HG02571 (cell line): ENCODE results near the gene OR13H1.
"Not testable (repeated sequence)": the region's sequence is repeated elsewhere in the genome, so short reads cannot be mapped to it uniquely, and the experiment has no call there.

Experiments used
- ATAC-seq: cut with Tn5 transposase; IDR thresholded peaks from one replicate; pipeline ENCODE4 v1.9.1; 2021; ENCODE audit warnings: mild to moderate bottlenecking, moderate library complexity; ENCODE audit not compliant: unreplicated experiment

OR13H1 gene

GRCh38 chrX:131543774-131544173 is at the start of gene OR13H1:
OR13H1 (plus strand) TSS chrX:131544074; CDS start chrX:131544074, 0 bp downstream.
- ATAC-seq, result no peak

DNA sequence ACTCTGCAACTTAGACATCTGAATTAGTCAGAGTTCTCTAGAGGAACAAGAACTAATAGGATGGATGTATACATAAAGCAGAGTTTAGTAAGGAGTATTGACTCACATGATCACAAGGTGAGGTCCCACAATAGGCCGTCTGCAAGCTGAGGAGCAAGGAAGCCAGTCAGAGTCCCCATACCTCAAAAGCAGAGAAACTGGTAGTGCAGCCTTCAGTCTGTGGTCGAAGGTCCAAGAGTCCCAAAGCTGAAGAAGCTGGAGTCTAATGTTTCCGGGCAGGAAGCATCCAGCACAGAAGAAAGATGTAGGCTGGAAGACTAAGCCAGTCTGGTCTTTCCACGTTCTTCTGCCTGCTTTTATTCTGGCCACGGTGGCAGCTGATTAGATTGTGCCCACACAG is 42.3 kb upstream of the OR13H1 start:
- ATAC-seq, result not testable (repeated sequence)

DNA sequence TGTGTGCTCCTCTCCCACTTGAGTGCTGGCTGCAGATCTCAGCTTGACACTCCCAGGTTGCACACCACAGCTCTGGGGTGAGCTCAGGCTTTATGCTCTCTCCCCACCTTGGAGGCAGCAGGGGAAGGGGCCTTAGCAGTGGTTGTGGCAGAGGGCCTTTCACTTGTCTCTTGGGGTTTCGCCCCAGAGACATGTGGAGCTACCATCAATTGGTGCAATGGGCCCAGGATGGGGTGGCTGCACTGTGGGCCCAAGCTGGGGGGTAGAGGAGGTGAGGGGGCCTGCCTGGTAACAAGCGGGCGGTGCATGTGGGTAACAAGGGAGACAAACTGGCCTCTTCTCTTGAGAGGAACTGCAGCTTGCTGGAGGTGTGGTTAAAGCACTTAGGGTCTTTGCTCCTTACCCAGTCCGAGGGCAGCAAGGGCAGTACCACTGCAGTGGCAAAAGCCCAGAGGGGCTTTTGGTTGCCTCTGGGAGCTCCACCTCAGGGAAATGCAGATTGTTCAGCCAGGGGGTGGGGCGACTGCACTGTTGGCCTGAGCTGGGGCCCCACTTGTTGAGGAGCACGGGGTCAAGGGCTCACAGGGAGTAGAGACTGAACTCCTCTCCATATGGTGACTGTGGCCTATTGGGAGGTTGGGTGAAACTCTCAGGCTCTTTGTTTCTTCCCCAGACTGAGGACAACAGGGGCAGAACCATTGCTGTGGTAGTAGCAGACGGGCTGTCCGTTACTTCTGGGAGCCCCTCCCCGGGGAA is 30.5 kb upstream of the OR13H1 start:
- ATAC-seq, result no peak

GRCh38 chrX:131521824-131522223 is 22.1 kb upstream of the OR13H1 start:
- ATAC-seq, result no peak

DNA sequence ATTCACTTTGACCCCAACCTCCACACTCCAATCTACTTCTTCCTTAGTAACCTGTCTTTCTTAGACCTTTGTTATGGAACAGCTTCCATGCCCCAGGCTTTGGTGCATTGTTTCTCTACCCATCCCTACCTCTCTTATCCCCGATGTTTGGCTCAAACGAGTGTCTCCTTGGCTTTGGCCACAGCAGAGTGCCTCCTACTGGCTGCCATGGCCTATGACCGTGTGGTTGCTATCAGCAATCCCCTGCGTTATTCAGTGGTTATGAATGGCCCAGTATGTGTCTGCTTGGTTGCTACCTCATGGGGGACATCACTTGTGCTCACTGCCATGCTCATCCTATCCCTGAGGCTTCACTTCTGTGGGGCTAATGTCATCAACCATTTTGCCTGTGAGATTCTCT is 344 bp downstream of the OR13H1 start:
- no peak for ATAC-seq

DNA sequence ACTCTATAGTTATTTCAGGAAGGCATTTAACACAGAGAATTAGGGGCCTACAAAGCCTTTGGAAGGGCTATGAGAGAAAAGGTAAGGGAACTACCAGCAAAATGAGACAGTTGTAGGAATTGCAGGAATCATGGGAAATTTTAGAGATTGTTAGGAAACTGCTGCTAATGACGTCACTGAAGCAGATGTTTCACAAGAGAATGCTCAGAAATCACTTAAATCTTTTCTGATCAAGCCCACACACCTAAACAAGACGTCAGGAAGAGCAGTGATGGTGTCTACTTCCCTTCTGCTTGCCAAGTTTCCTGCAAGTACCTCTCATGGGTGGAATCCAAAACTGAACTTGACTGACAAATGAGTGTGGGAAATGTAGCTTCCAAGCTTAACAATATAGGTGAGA is 5.1 kb downstream of the OR13H1 start:
- no peak for ATAC-seq

DNA sequence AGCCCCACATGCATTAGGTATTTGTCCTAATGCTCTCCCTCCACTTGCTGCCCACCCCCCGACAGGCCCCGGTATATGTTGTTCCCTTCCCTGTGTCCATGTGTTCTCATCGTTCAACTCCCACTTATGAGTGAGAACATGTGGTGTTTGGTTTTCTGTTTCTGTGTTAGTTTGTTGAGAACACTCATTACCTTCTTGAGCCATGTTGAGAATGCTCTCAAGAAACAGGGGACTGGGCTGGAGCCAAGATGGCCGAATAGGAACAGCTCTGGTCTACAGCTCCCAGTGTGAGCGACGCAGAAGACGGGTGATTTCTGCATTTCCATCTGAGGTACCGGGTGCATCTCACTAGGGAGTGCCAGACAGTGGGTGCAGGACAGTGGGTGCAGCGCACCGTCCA is 8.6 kb downstream of the OR13H1 start:
- ATAC-seq, result not testable (repeated sequence)

DNA sequence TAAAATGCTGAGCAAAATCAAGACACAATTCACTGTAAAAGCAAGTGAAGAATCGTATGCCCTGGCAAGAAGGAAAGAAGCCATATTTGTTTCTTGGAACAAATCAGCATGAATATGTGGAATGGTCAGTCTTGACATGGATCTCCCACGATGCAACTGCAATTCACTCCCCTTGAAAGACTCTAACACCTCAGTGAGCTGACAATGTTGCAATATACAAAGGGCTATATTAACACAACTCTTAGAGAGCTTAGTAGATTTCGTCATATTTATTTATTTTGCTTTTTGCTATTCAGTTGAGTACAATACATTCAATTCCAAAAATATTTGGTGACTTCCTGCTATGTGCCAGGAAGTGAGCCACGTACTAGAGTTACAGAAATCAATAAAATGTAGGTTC is 14.7 kb downstream of the OR13H1 start:
- no peak for ATAC-seq

DNA sequence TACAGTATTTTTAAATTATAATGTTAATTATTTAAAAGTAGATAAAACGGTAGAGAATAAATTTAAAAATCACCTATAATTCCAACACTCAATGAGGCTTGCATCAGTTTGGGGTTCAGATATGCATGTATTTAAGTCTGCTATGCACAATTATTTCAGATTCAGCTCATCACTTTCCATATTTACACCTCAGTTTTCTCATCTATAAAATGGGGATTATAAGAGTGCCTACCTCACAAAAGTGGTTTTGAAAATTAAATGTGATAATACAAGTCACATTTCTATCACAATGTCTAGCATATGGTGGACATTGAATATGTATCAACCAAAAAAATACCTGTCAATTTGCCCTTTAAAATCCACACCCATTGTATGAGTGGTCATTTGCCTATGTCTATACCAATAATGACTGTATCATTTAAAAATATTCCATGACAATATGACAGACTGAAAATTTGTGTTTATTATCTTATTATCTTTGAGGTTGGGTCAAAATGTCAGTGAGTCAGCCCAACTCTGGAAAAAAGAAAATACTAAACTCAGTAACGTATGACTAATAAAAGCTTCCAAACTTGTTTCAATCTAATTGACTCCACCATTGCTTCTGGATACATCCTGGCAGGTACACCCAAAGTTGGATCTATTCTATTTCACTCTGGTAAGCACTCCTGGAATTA is 20.8 kb downstream of the OR13H1 start:
- ATAC-seq, result no peak

DNA sequence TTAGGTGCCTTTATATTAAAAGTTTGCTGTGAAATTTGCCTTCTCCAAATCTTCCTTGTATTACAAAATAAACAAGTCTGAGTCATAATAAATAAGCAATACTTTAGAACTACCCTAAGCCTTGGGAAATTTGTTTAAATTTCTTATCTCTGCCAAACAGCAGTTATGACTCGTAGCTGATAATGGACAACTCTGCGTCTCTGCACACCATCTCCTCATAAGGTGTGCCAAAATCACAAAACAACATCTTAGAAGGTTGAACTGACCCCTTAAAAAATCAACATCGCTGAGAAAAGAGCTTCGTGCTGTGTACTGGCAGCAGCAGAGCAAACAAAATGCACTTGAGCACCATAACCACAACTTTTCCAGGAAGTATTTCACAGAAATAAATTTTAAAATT is 22.0 kb downstream of the OR13H1 start:
- ATAC-seq, result no peak

DNA sequence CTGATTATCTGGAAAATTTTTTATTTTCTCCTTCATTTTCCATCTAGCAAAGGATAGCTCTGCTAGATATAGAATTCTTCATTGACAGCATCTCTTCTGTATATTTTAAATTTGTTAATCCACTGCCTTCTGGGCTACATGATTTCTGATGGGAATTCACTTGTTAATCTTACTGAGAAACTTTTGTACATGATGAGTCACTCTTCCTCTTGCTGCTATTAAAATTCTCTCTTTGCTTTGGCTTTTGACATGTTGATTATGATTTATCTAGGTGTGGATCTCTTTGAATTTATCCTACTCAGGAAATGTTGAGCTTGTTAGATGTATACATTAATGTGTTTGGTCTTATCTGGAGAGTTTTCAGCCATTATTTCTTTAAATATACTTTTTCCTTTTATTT is 27.5 kb downstream of the OR13H1 start:
- no peak for ATAC-seq

- ATAC-seq, result no peak
Measured at GRCh38 chrX:131572372-131573014, 28.6 kb downstream of the OR13H1 start.

GRCh38 chrX:131577413-131577812 is 33.5 kb downstream of the OR13H1 start:
- ATAC-seq, result no peak

GRCh38 chrX:131577999-131578734 is 34.3 kb downstream of the OR13H1 start:
- no peak for ATAC-seq

- ATAC-seq, result not testable (repeated sequence)
Measured at GRCh38 chrX:131578735-131579367, 35.0 kb downstream of the OR13H1 start.

DNA sequence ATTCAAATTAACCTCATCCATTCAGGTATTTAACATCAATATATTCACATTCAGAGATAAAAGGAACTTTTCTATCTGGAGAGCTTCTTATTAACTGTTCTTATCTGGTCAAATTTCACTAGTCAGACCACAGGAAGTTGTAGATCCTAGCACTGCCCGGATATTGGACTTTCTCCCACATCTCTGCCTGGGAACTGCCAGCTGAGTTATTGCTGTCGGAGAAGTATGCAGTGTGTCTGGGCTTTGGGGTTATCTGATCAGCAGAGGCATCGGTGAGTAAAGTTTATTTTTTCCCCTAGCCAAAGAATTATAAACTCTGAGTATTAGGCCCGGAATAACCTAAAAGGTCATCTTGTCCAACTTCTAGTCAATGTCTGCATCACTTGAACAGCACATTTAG is 45.1 kb downstream of the OR13H1 start:
- ATAC-seq, result no peak
